GM12874 (cell line): ENCODE results near the gene ZNF212.

ENCODE experiments used
- TF ChIP-seq, protein P1 (sequence below): IDR thresholded peaks from 2 replicates; pipeline ENCODE4 v1.5.1; 2011; ENCODE audit warnings: low read depth, mild to moderate bottlenecking, control low read depth, low read length, moderate library complexity; ENCODE audit not compliant: insufficient read depth

Gene ZNF212

DNA sequence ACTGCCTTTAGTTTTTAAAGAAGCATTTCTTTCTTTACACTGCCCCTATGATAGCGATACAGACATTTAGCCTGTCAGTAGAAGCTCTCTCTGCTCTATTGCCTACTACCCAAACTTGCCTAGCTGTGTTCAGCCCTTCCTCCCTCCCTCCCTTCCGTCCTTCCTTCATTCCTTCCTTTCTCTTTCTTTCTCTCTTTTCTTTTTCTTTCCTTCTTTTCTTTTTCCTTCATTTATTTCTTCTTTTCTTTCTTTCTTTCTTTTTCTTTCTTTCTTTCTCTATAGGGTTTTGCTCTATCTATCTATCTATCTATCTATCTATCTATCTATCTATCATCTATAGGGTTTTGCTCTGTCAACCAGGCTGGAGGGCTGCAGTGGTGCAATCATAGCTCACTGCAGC, 7.1 kb upstream of the ZNF212 start:
- TF ChIP-seq, protein P1, sequence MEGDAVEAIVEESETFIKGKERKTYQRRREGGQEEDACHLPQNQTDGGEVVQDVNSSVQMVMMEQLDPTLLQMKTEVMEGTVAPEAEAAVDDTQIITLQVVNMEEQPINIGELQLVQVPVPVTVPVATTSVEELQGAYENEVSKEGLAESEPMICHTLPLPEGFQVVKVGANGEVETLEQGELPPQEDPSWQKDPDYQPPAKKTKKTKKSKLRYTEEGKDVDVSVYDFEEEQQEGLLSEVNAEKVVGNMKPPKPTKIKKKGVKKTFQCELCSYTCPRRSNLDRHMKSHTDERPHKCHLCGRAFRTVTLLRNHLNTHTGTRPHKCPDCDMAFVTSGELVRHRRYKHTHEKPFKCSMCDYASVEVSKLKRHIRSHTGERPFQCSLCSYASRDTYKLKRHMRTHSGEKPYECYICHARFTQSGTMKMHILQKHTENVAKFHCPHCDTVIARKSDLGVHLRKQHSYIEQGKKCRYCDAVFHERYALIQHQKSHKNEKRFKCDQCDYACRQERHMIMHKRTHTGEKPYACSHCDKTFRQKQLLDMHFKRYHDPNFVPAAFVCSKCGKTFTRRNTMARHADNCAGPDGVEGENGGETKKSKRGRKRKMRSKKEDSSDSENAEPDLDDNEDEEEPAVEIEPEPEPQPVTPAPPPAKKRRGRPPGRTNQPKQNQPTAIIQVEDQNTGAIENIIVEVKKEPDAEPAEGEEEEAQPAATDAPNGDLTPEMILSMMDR = no peak

DNA sequence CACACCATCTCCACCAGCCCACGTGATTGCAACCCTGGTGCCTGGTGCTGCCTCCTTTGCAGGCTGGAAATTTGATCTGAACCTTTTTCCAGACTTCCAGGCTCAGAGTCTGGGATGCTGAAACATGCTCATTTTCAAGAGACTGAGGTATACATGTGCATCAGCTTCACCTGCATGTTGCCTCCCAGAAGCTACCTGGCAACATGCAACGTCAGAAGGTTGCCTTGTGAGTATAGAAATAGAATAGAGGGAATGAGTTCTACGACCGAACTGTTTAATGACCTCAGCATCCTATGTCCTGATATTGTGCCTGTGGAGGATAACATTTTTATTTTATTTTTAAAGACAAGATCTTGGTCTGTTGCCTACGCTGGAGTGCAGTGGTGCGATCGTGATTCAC, 1.9 kb upstream of the ZNF212 start:
- TF ChIP-seq, protein P1 = no peak

DNA sequence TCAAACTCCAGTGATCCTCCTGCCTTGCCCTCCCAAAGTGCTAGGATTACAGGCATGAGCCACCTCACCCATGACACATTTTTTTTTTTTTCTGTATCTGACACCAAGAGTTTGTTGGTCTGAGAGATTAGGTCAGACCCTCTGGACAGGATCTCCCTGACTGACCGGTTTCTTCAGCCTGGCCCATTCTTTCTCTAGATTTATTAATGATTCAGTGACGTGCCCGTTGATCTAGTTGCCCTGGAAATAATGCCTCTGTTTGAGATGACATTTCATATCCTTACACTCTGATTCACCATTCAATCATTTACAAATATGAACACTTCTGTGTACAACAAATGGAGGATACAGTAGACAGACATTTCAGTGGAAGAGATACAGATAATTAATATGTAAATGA, 1.4 kb upstream of the ZNF212 start:
- TF ChIP-seq, protein P1 = no peak

DNA sequence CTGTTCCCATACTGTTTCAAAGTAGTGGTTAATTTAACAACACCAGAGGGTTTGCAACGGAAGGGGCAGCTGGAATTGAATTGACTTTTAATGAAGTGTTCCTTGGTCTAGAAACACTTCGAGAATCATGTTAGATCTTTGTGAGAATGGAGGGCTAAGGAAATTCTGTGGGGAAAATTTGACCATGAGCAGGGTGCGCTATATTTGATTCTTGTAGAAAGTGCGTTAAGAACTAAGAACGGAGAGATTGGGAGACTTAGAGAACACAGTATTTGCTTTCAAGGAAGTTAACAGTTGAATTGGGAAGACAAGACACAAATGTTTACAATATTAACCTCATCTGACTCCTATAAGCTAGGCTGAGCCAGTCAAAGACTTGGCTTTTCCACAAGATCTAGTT, 1.2 kb downstream of the ZNF212 start:
- TF ChIP-seq, protein P1 = no peak

DNA sequence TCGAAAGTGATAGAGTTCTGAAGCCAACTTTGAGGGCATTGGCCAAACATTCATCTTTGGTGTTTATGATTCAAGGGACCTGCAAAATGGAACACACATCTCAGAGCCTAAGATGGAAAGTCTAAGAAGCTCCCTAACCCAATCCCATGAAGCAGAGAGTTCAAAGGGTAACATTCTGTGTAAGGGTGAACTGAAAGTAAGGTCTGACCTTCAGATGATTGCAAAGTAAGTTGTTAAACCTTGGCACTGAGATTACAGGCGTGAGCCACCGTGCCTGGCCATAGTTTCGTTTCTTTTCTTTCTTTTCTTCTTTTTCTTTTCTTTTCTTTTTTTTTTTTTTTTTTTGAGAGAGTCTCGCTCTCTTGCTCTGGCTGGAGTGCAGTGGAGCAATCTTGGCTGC, 2.2 kb downstream of the ZNF212 start:
- TF ChIP-seq, protein P1 = no peak

DNA sequence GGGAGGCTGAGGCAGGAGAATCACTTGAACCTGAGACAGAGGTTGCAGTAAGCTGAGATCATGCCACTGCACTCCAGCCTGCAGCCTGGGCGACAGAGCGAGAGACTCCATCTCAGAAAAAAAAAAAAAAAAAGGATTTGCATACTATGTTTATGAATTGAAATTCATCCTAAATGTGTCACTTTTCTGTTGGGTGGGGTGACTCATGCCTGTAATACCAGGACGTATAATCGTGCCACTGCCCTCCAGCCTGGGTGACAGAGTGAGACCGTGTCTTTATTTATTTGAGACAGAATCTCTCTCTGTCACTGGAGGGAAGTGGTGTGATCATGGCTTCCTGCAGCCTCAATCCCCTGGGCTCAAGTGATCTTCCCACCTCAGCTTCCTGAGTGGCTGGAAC, 5.8 kb downstream of the ZNF212 start:
- TF ChIP-seq, protein P1 = no peak

DNA sequence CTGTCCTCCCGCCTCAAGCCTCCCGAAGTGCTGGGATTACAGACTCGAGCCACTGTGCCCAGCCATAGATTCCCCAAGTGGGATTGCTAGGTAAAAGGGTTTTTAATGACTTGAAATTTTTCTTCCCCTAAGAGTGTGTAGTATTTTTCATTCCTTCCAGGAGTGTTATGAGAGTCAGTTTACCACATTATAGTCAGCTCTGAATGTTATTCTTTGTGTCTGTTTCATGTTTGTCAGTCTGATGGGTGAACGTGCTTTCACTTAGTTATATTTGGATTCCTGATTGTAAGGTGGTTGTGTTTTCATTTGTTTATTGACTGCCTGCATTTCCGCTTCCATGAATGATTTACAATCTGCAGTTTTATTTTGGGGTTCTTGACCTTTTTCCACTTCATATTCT, 6.3 kb downstream of the ZNF212 start:
- TF ChIP-seq, protein P1 = no peak

DNA sequence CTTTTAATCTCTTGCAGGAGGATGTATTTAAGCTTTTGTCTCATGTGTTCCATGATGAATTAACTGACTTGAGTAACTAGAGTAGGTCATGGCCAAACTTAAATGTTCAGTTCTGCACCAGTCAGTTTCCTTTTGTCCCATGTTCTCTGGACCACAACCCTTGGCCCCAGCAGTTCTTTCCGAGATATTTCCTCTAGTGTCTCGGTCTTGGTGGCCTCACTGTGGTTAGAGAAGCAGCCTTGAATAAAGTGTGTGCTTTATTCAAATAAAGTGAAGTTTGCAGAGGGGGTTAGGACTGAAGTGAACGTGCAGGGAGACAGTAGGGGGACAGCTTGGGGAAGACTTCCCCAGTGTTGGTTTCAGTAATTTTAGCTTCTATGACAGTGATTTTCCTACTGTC, 9.3 kb downstream of the ZNF212 start:
- TF ChIP-seq, protein P1 = no peak
